IPS-NIHi7 (cell line): ENCODE data around the gene AP1G1.

Experiments
- DNase-seq: peaks from one replicate; pipeline ENCODE4 v3.0.0; 2012; ENCODE audit warnings: mixed read lengths; ENCODE audit errors: extremely low spot score

AP1G1 gene

GRCh38 chr16:71754652-71755051 lies 54.0 kb downstream of the AP1G1 start:
- DNase-seq, result no peak

GRCh38 chr16:71754108-71754507 lies 54.5 kb downstream of the AP1G1 start:
- DNase-seq, result no peak

GRCh38 chr16:71748226-71748625 lies 60.4 kb downstream of the AP1G1 start:
- DNase-seq, result no peak

- peak; percentile 49 for DNase-seq
These were observed 62.1 kb downstream of the AP1G1 start for GRCh38 chr16:71746442-71747046.

GRCh38 chr16:71738855-71739254 lies 69.8 kb downstream of the AP1G1 start:
- no peak for DNase-seq

- no peak for DNase-seq
These were observed 71.1 kb downstream of the AP1G1 start for GRCh38 chr16:71737501-71737900.

GRCh38 chr16:71734511-71734910 lies 74.1 kb downstream of the AP1G1 start:
- DNase-seq, result no peak

GRCh38 chr16:71732587-71732986 lies 76.0 kb downstream of the AP1G1 start:
- DNase-seq, result no peak

- no peak for DNase-seq
These were observed 80.9 kb downstream of the AP1G1 start for GRCh38 chr16:71727551-71728324.

- no peak for DNase-seq
These were observed 81.9 kb downstream of the AP1G1 start for GRCh38 chr16:71726476-71727315.

GRCh38 chr16:71724320-71724751 lies 84.3 kb downstream of the AP1G1 start, which contains the start of gene PHLPP2:
Gene PHLPP2 (minus strand): TSS chr16:71724701. CDS start chr16:71714795, 9,906 bp downstream.
- DNase-seq, result no peak

GRCh38 chr16:71723537-71724319 lies 84.9 kb downstream of the AP1G1 start:
- DNase-seq, result peak; percentile 93

- DNase-seq, result peak; percentile 81
These were observed 85.7 kb downstream of the AP1G1 start for GRCh38 chr16:71722801-71723536.

GRCh38 chr16:71721066-71721740 lies 87.4 kb downstream of the AP1G1 start:
- DNase-seq, result no peak

GRCh38 chr16:71712501-71712900 lies 96.1 kb downstream of the AP1G1 start:
- no peak for DNase-seq

- DNase-seq, result no peak
These were observed 96.8 kb downstream of the AP1G1 start for GRCh38 chr16:71711789-71712188.

- no peak for DNase-seq
These were observed 99.3 kb downstream of the AP1G1 start for GRCh38 chr16:71709229-71709781.

GRCh38 chr16:71708696-71709095 lies 99.9 kb downstream of the AP1G1 start:
- no peak for DNase-seq

- peak; percentile 18 for DNase-seq
These were observed 101.4 kb downstream of the AP1G1 start for GRCh38 chr16:71707199-71707598.

- no peak for DNase-seq
These were observed 102.6 kb downstream of the AP1G1 start for GRCh38 chr16:71706046-71706445.
